Uterus (tissue), 4 donors: ENCODE results near the gene ADAP2. TPM values are rescaled to one million over a fixed set of nuclear protein-coding genes. Genes with fewer than 3 reads are reported as not detected.
A peak's percentile ranks its signal among the peaks of the same experiment; 100 is the strongest.
"Not testable (repeated sequence)": the region's sequence is repeated elsewhere in the genome, so short reads cannot be mapped to it uniquely, and the experiment has no call there.

Source experiments
- DNase-seq, 2 donors: peaks; one replicate each; pipeline ENCODE4 v3.0.0-alpha.2; 2019 to 2020
- H3K27ac ChIP-seq, 2 donors: fragments of 200-600 bp; sonication (generic); 1 replicate in 1 of 2; 2 replicates in 1 of 2; pipeline ENCODE4 v1.5.1; 2016 to 2018
- H3K27me3 ChIP-seq, 2 donors: fragments of 200-600 bp; sonication (generic); one replicate each; pipeline ENCODE4 v1.5.1; 2018 to 2019; ENCODE audit warnings: control low read depth in 1 of 2
- H3K36me3 ChIP-seq, 2 donors: fragments of 200-600 bp; sonication (generic); one replicate each; pipeline ENCODE4 v1.5.1; 2019; ENCODE audit warnings: control low read depth in 1 of 2
- H3K4me1 ChIP-seq, 2 donors: fragments of 200-600 bp; sonication (generic); one replicate each; pipeline ENCODE4 v1.5.1; 2018 to 2019; ENCODE audit warnings: control low read depth in 1 of 2
- H3K4me3 ChIP-seq, 2 donors: fragments of 200-600 bp; sonication (generic); 1 replicate in 1 of 2; 2 replicates in 1 of 2; pipeline ENCODE4 v1.5.1; 2018 to 2019; ENCODE audit warnings: mild to moderate bottlenecking in 1 of 2
- H3K9me3 ChIP-seq, 2 donors: fragments of 200-600 bp; sonication (generic); one replicate each; pipeline ENCODE4 v1.5.1; 2019; ENCODE audit warnings: control low read depth in 1 of 2
- POLR2A ChIP-seq, 2 donors: fragments of 450-650 bp; IDR thresholded peaks; one replicate each; pipeline ENCODE4 v1.6.1; 2016; ENCODE audit warnings: antibody characterized with exemption in 2 of 2, mild to moderate bottlenecking in 1 of 2, moderate library complexity in 1 of 2
- intact Hi-C: fragments of 100-400 bp; cut with DNase I; formaldehyde crosslinking; loops from one replicate; pipeline ENCODE4 v1.15.1; 2023; ENCODE audit warnings: low total_unique reads
- total RNA-seq, 4 donors: library from RNA; depleted of rRNA in 3 of 4; stranded (reverse); fragments of >200 nt in 3 of 4; gene quantifications; one replicate each; pipeline versions ENCODE4 v1.1.0 to v1.2.4, GENCODE V29; 2014 to 2023
- TF ChIP-seq, protein P1 (sequence below), 4 experiments: fragments of 200-600 bp in 2 of 4; fragments of 450-650 bp in 2 of 4; sonication (generic) in 2 of 4; IDR thresholded peaks; one replicate each; pipeline ENCODE4 v1.5.1; 2016 to 2019; ENCODE audit warnings: antibody characterized with exemption in 4 of 4, mild to moderate bottlenecking in 2 of 4, moderate library complexity in 1 of 4
- donor health status: DM: yes; HTN: yes; CAD: no.

Gene ADAP2
- total RNA-seq, 4 donors from 2014 or later: 10.3 to 17.6 (median 10.9) TPM; not detected in 1

DNA sequence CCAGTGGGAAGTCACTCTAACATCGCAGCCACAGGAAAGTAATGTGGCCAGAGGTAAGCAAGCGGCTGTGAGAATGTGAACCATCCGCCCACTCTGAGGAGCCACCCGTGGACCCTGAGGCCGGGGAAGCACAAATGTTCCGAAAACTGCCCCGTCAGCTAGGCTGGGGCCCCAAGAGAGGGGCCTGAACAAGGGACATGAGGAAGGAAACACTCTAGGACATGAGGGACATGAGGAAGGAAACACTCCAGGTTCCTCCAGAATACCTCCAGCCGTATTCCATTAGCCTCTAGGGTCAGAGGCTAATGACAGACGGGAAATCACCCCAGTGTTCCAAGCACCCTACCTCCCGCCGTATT lies 16.0 kb upstream of the ADAP2 start:
- no peak for DNase-seq
- Histone ChIP-seq H3K4me1 (peaks cover 0 to 12% of the 10 kb centered on the region in 2 donors), H3K27me3 (no peaks in the 10 kb centered on the region), H3K36me3 (no peaks in the 10 kb centered on the region), H3K4me3 (peak overlapping the region; percentile 78 to 82), H3K9me3 (no peaks in the 10 kb centered on the region), H3K27ac (peak overlapping the region; percentile 88 to 89)
- intact Hi-C loops: no loop called here
- TF ChIP-seq, protein P1, sequence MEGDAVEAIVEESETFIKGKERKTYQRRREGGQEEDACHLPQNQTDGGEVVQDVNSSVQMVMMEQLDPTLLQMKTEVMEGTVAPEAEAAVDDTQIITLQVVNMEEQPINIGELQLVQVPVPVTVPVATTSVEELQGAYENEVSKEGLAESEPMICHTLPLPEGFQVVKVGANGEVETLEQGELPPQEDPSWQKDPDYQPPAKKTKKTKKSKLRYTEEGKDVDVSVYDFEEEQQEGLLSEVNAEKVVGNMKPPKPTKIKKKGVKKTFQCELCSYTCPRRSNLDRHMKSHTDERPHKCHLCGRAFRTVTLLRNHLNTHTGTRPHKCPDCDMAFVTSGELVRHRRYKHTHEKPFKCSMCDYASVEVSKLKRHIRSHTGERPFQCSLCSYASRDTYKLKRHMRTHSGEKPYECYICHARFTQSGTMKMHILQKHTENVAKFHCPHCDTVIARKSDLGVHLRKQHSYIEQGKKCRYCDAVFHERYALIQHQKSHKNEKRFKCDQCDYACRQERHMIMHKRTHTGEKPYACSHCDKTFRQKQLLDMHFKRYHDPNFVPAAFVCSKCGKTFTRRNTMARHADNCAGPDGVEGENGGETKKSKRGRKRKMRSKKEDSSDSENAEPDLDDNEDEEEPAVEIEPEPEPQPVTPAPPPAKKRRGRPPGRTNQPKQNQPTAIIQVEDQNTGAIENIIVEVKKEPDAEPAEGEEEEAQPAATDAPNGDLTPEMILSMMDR (IDR thresholded peaks at IDR 0.05): no peak
- no peak for TF ChIP-seq POLR2A (IDR thresholded peaks at IDR 0.05)

DNA sequence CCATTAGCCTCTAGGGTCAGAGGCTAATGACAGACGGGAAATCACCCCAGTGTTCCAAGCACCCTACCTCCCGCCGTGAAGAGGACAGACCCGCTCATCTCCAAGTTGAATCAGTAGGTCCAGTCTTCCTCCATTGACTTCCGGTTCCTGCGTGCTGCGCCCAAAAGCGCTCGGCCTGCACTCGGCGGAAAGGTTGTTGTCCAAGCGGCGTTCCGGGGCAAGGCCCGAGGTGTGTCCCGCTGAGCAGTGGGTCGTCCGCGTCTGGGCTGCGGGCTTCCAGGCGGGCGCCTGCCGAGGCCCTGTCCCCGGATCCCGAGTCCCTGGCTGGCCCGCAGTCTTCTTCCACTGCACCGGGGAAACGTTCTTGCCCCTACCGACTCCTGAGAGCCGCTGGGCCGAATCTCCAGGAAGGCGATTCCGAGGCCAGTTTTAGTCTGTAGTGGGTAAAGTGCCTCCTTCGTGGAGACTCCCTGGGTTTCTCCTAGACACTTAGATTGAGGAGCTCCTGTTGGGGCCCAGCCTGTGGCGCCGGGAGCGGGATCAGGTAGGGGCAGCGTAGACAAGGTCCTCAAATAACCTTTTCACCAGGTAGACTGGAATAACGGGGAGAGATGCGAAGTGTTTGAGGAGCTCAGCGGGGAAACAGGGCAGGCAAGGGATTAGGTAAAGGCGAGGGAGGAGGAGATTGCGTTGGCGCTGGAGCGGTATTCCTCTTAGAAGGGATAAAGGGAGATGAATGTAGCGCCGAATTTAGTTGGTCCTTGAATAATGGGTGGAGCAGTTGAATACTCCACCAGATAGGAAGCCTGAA lies 15.4 kb upstream of the ADAP2 start, which contains the start of gene TEFM:
Gene TEFM, minus strand, starts transcription at position 138 of the 811 bp plus-strand sequence. Its CDS starts 40 bp downstream, at position 98.
- DNase-seq: peak; percentile 80 to 91
- no peaks in the 10 kb centered on the region for H3K36me3 ChIP-seq
- peak within 1 kb of the TSS; percentile 78 to 82 for H3K4me3 ChIP-seq
- H3K4me1 ChIP-seq: peaks cover 0 to 12% of the 10 kb centered on the region in 2 donors
- H3K27ac ChIP-seq: peak within 1 kb of the TSS; percentile 88 to 89
- H3K9me3 ChIP-seq: no peaks in the 10 kb centered on the region
- peak in 1 of 2 donors; percentile 47 for TF ChIP-seq POLR2A (IDR thresholded peaks at IDR 0.05)
- TF ChIP-seq, protein P1 (IDR thresholded peaks at IDR 0.05): peak in 2 of 4 experiments; percentile 19 to 31
- intact Hi-C loops: no loop called here
- H3K27me3 ChIP-seq: no peaks in the 10 kb centered on the region

DNA sequence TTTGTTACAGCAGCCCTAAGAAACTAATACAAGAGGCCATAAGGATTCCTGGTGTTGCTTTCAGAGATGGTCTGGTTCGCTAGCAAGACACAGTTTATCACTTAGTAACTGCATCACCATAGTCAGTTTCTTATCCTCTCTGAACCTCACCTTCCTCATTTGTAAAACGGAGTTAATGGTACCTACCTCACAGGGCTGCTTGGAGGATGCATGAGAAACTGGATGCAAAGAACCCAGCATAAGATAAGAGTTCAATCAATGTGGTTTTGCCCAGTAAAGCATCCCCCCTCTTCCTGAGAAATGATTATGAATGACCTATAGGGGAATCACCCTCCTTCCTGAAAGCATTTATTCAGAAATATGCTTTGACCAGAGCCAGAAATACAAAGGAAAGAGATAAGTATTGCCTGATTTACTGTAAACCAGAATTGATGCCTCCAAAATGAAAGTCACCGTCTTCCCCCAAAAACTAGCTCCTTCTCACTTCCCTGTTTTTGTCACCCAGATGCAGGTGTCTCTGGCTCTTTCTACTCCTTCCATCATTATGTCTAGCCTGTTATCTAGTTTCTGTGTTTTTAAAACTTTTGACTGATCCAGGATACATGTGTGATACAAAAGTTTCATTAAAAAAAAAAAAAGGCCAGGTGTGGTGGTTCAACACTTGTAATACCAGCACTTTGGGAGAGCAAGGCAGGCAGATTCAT lies 12.9 kb upstream of the ADAP2 start:
- H3K27me3 ChIP-seq: no peaks in the 10 kb centered on the region
- TF ChIP-seq, protein P1 (IDR thresholded peaks at IDR 0.05): no peak
- no peak overlapping the region for H3K4me3 ChIP-seq
- DNase-seq: no peak
- intact Hi-C loops: no loop called here
- no peaks in the 10 kb centered on the region for H3K9me3 ChIP-seq
- no peak overlapping the region for H3K27ac ChIP-seq
- no peaks in the 10 kb centered on the region for H3K36me3 ChIP-seq
- peaks cover 0 to 12% of the 10 kb centered on the region in 2 donors for H3K4me1 ChIP-seq

DNA sequence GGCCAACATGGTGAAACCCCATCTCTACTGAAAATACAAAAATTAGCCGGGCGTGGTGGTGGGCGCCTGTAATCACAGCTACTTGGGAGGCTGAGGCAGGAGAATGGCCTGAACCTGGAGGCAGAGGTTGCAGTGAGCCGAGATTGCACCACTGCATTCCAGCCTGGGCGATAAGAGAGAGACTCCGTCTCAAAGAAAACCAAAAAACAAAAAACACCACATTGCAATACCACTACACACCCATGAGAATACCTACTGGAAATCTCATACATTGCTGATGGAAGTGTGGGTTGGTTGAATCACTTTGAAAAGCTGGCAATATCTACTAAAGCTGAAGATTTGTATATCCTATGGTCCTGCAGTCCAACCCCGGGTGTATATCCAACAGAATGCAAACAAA lies 11.6 kb upstream of the ADAP2 start:
- H3K9me3 ChIP-seq, intact Hi-C loops, DNase-seq: not testable (repeated sequence)

DNA sequence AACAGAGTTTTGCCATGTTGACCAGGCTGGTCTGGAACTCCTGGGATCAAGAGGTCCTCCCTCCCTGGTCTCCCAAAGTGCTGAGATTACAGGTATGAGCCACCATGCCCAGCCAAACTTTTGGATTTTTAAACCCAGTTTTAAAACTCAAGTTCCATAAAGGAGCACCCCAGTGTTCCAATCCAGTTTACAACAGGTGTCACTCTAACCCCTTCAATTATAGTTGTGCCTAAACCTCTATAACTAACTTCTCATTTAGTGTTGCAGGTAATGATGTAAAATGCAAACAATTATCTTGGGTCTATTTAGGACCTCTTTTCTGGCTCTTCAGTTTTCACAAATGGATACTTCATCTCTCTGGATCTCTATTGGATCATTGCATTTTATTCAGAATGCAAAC lies 7.8 kb upstream of the ADAP2 start:
- no peak for TF ChIP-seq POLR2A (IDR thresholded peaks at IDR 0.05)
- Histone ChIP-seq H3K4me1 (no peaks in the 10 kb centered on the region), H3K4me3 (no peak overlapping the region), H3K27me3 (no peaks in the 10 kb centered on the region), H3K27ac (no peak overlapping the region), H3K9me3 (no peaks in the 10 kb centered on the region), H3K36me3 (no peaks in the 10 kb centered on the region)
- DNase-seq: no peak
- intact Hi-C loops: no loop called here

More for the DNA sequence above, 11.6 kb upstream of the ADAP2 start:
- not testable (repeated sequence) for H3K4me3 ChIP-seq, H3K36me3 ChIP-seq, H3K27ac ChIP-seq, H3K27me3 ChIP-seq
- H3K4me1 ChIP-seq: peaks cover 0 to 12% of the 10 kb centered on the region in 2 donors
